CD14-positive monocyte (primary cell): ENCODE results near the gene WNT3. TPM values are rescaled to one million over a fixed set of nuclear protein-coding genes. Genes with fewer than 3 reads are reported as not detected.
A peak's percentile ranks its signal among the peaks of the same experiment; 100 is the strongest.

ENCODE experiments used
- DNase-seq, 3 donors: peaks; one replicate each; pipeline ENCODE4 v3.0.0-alpha.2; 2011 to 2022
- H2AFZ ChIP-seq: 2 replicates; pipeline ENCODE4 v1.6.0; 2012; ENCODE audit warnings: mild to moderate bottlenecking, low read depth, low read length, inconsistent platforms; ENCODE audit not compliant: insufficient read depth, poor library complexity, severe bottlenecking
- H3K27ac ChIP-seq, 2 donors: 1 replicate in 1 of 2; 2 replicates in 1 of 2; pipeline ENCODE4 v1.5.1; 2012 to 2013; ENCODE audit warnings: low read length in 2 of 2, control low read depth in 1 of 2, inconsistent platforms in 1 of 2, low read depth in 1 of 2, mild to moderate bottlenecking in 1 of 2
- H3K27me3 ChIP-seq, 2 donors: one replicate each; pipeline versions ENCODE4 v1.6.0 to v1.6.1; 2011 to 2013; ENCODE audit warnings: low read length in 2 of 2; ENCODE audit not compliant: control insufficient read depth in 2 of 2, insufficient read depth in 2 of 2
- H3K36me3 ChIP-seq, 2 donors: replicated peaks in 1 of 2; 1 replicate in 1 of 2; 2 replicates in 1 of 2; pipeline versions ENCODE4 v1.5.1 to v1.6.1; 2012 to 2013; ENCODE audit warnings: low read length in 2 of 2, control low read depth in 1 of 2, inconsistent platforms in 1 of 2, mild to moderate bottlenecking in 1 of 2; ENCODE audit not compliant: insufficient read depth in 2 of 2, control insufficient read depth in 1 of 2
- H3K4me1 ChIP-seq, 2 donors: 1 replicate in 1 of 2; 2 replicates in 1 of 2; pipeline versions ENCODE4 v1.5.1 to v1.6.1; 2012 to 2013; ENCODE audit warnings: low read length in 2 of 2, control low read depth in 1 of 2, inconsistent platforms in 1 of 2, mild to moderate bottlenecking in 1 of 2, moderate library complexity in 1 of 2; ENCODE audit not compliant: insufficient read depth in 2 of 2, control insufficient read depth in 1 of 2
- H3K4me2 ChIP-seq: replicated peaks from 2 replicates; pipeline ENCODE3; 2012; ENCODE audit warnings: low read length, moderate library complexity, mild to moderate bottlenecking; ENCODE audit not compliant: poor library complexity, severe bottlenecking; ENCODE audit errors: extremely low read depth
- H3K4me3 ChIP-seq, 3 experiments: fragments of 200-600 bp in 1 of 3; sonication (generic) in 1 of 3; replicated peaks in 1 of 3; 1 replicate in 2 of 3; 2 replicates in 1 of 3; pipeline ENCODE4 v1.5.1; 2011 to 2013; ENCODE audit warnings: low read length in 3 of 3, mild to moderate bottlenecking in 3 of 3, control low read depth in 2 of 3, low read depth in 2 of 3, inconsistent platforms in 1 of 3, moderate library complexity in 1 of 3
- H3K79me2 ChIP-seq: 2 replicates; pipeline ENCODE4 v1.6.0; 2012; ENCODE audit warnings: mild to moderate bottlenecking, control low read depth, inconsistent platforms, low read length, moderate library complexity; ENCODE audit not compliant: insufficient read depth
- H3K9ac ChIP-seq: 2 replicates; pipeline ENCODE4 v1.6.0; 2017; ENCODE audit warnings: low read length, mild to moderate bottlenecking; ENCODE audit not compliant: insufficient read depth, poor library complexity, severe bottlenecking
- H3K9me3 ChIP-seq, 2 donors: replicated peaks in 1 of 2; 1 replicate in 1 of 2; 2 replicates in 1 of 2; pipeline versions ENCODE4 v1.5.1 to v1.6.1; 2012 to 2013; ENCODE audit warnings: low read length in 2 of 2, control low read depth in 1 of 2; ENCODE audit not compliant: control insufficient read depth in 1 of 2, insufficient read depth in 1 of 2
- H4K20me1 ChIP-seq: 2 replicates; pipeline ENCODE4 v1.6.0; 2012; ENCODE audit warnings: mild to moderate bottlenecking, low read length, control low read depth, moderate library complexity; ENCODE audit not compliant: insufficient read depth
- H3K27ac Mint-ChIP-seq, 7 donors: one replicate each; pipeline ENCODE4 v1.8.0; 2020; ENCODE audit warnings: mild to moderate bottlenecking in 7 of 7, mixed read lengths in 7 of 7, moderate library complexity in 6 of 7, inconsistent platforms in 2 of 7
- H3K27me3 Mint-ChIP-seq, 3 donors: one replicate each; pipeline ENCODE4 v1.8.0; 2021 to 2022; ENCODE audit warnings: low read depth in 3 of 3, mild to moderate bottlenecking in 3 of 3, mixed read lengths in 3 of 3, moderate library complexity in 3 of 3, inconsistent platforms in 1 of 3
- H3K36me3 Mint-ChIP-seq, 2 donors: one replicate each; pipeline ENCODE4 v1.8.0; 2020; ENCODE audit warnings: mixed read lengths in 2 of 2, inconsistent platforms in 1 of 2, mild to moderate bottlenecking in 1 of 2
- H3K4me1 Mint-ChIP-seq: one replicate; pipeline ENCODE4 v1.8.0; 2020; ENCODE audit warnings: mild to moderate bottlenecking, mixed read lengths
- H3K4me3 Mint-ChIP-seq, 2 donors: one replicate each; pipeline ENCODE4 v1.8.0; 2020; ENCODE audit warnings: mild to moderate bottlenecking in 2 of 2, mixed read lengths in 2 of 2, moderate library complexity in 1 of 2
- H3K9me3 Mint-ChIP-seq, 7 donors: one replicate each; pipeline ENCODE4 v1.8.0; 2020 to 2022; ENCODE audit warnings: mixed read lengths in 7 of 7, mild to moderate bottlenecking in 6 of 7, moderate library complexity in 6 of 7, inconsistent platforms in 2 of 7
- whole genome bisulfite sequencing: methylation state at CpG from one replicate; pipeline ENCODE4 v1.1.5; 2013; ENCODE audit warnings: missing lambda C conversion rate; ENCODE audit not compliant: insufficient coverage; 5-methylcytosine and 5-hydroxymethylcytosine counted together
- intact Hi-C, 2 donors: fragments of 100-400 bp; cut with micrococcal nuclease; formaldehyde crosslinking; loops; one replicate each; pipeline versions ENCODE4 v1.15.0 to v1.15.1; 2023
- polyA plus RNA-seq, 3 donors: library from polyadenylated mRNA; depleted of rRNA in 1 of 3; unstranded in 2 of 3; stranded (reverse) in 1 of 3; fragments of 300-500 nt in 2 of 3; fragments of >200 nt in 1 of 3; fragmentation: Illumina TruSeq in 2 of 3; gene quantifications; 1 replicate in 2 of 3; 2 replicates in 1 of 3; pipeline ENCODE4 v1.2.3, GENCODE V29; 2012 to 2021
- TF ChIP-seq, protein P1 (sequence below): fragments of 200-600 bp; IDR thresholded peaks from one replicate; pipeline ENCODE4 v1.8.0; 2022; ENCODE audit warnings: antibody characterized with exemption, mild to moderate bottlenecking

The WNT3 gene
- polyA plus RNA-seq, 3 donors, result 0.01 TPM; not detected in 2

DNA sequence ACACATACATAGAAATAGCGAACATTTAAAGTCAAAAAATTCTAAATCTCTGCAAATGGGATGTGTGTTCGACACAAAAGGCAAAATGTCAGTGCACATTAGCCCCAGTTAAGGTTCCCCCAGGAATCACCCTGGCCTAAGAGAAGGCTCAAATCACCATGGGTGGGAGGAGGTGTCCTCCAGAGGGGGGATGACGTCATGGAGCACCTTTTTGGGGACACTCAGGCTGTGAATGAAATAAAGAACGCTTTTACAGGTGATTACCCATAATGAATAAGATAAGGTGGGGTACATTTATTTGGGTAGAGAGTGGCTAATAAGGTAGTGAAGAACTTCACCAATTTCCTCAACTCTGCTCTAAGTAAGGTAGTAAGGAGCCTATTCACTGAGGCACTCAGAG lies 26.4 kb downstream of the WNT3 start:
- peaks cover 6 to 38% (median 20%) of the 10 kb centered on the region in 3 donors for H3K27me3 Mint-ChIP-seq
- H3K9me3 Mint-ChIP-seq, result peaks cover 0 to 8% (median 2%) of the 10 kb centered on the region in 7 donors
- Histone ChIP-seq H3K27me3 (peaks cover 0 to 9% of the 10 kb centered on the region in 2 donors), H3K79me2 (no peaks in the 10 kb centered on the region), H2AFZ (no peak overlapping the region), H3K9me3 (no peaks in the 10 kb centered on the region), H3K4me2 (no peak overlapping the region), H4K20me1 (no peaks in the 10 kb centered on the region), H3K4me1 (no peaks in the 10 kb centered on the region), H3K4me3 (no peak overlapping the region), H3K9ac (no peak overlapping the region), H3K36me3 (no peaks in the 10 kb centered on the region), H3K27ac (no peak overlapping the region)
- no peaks in the 10 kb centered on the region for H3K36me3 Mint-ChIP-seq
- peak overlapping the region in 1 of 2 donors; percentile 37 for H3K4me3 Mint-ChIP-seq
- TF ChIP-seq, protein P1, sequence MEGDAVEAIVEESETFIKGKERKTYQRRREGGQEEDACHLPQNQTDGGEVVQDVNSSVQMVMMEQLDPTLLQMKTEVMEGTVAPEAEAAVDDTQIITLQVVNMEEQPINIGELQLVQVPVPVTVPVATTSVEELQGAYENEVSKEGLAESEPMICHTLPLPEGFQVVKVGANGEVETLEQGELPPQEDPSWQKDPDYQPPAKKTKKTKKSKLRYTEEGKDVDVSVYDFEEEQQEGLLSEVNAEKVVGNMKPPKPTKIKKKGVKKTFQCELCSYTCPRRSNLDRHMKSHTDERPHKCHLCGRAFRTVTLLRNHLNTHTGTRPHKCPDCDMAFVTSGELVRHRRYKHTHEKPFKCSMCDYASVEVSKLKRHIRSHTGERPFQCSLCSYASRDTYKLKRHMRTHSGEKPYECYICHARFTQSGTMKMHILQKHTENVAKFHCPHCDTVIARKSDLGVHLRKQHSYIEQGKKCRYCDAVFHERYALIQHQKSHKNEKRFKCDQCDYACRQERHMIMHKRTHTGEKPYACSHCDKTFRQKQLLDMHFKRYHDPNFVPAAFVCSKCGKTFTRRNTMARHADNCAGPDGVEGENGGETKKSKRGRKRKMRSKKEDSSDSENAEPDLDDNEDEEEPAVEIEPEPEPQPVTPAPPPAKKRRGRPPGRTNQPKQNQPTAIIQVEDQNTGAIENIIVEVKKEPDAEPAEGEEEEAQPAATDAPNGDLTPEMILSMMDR, result no peak
- no peaks in the 10 kb centered on the region for H3K4me1 Mint-ChIP-seq
- intact Hi-C loops, result no loop called here
- H3K27ac Mint-ChIP-seq, result no peak overlapping the region
- WGBS, result 95% methylated on average over 2 of the region's 4 CpGs
- no peak for DNase-seq

DNA sequence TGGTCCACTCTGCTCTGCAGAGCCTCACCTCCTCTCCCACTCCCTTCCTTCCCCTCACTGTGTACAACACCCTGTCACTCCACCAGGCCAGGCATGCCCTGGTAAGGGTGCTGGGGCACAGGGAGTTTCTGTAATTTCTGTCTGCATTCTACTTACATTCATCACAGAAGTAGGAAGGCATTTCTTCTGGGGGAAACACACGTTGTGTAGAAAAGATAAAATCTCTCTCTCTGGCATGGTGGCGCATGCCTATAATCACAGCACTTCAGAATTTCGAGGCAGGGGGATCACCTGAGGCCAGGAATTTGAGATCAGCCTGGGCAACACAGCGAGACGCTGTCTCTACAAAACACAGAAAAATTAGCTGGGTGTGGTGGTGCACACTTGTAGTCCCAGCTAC lies 27.0 kb downstream of the WNT3 start:
- no CpG with 5 or more reads among the region's 5 CpGs for WGBS
- no peaks in the 10 kb centered on the region for H3K9me3 ChIP-seq
- H3K27ac Mint-ChIP-seq, result no peak overlapping the region
- no peak overlapping the region for H3K4me3 Mint-ChIP-seq
- TF ChIP-seq, protein P1, result no peak
- no peak overlapping the region for H3K4me3 ChIP-seq
- no peak for DNase-seq
- H3K79me2 ChIP-seq, result no peaks in the 10 kb centered on the region
- peaks cover 6 to 37% (median 21%) of the 10 kb centered on the region in 3 donors for H3K27me3 Mint-ChIP-seq
- H3K36me3 ChIP-seq, result no peaks in the 10 kb centered on the region
- no peaks in the 10 kb centered on the region for H3K4me1 ChIP-seq
- H3K9me3 Mint-ChIP-seq, result peaks cover 0 to 6% (median 2%) of the 10 kb centered on the region in 7 donors
- no peaks in the 10 kb centered on the region for H3K4me1 Mint-ChIP-seq
- intact Hi-C loops, result no loop called here
- no peak overlapping the region for H3K27ac ChIP-seq
- peaks cover 0 to 7% of the 10 kb centered on the region in 2 donors for H3K27me3 ChIP-seq
- H3K36me3 Mint-ChIP-seq, result no peaks in the 10 kb centered on the region
- H3K9ac ChIP-seq, result no peak overlapping the region
- H3K4me2 ChIP-seq, result no peak overlapping the region
- no peak overlapping the region for H2AFZ ChIP-seq
- H4K20me1 ChIP-seq, result no peaks in the 10 kb centered on the region
